HCEC 1CT (cell line): ENCODE measurements around the gene PUDP.

Source experiments
- DNase-seq: peaks from one replicate; pipeline ENCODE4 v3.0.0-alpha.2; 2017

The PUDP gene

DNA sequence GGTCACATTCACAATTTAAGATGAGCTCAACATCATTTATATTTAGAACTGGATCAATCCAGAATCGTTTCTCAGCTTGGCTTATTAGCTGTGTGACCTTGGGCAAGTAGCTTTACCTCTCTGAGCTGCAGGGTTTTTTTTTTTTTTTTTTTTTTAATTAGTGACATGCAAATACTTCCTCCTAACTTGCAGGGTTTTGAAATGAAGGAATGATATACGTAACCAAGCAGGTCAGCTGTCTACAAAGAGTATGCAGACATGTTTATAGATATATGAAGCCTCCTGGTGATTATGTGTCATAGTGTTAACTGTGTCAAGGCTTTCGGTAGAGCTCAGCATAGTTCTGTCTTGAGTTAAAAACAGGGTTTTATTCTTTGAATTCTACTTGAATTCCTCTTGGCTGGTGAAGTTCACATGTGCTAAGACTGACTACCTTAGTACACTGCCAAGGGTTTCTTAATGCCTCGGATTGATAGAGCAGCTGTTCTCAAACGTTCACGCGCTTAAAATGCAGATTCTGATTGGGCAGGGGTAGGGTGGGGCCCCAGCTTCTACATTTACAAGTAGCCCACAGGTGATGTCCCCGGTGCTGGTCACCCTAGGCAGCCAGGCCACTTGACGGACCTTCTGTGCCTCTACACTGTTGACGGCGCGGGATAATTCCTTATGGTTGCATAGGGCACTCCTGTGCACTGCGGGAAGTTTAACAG, 1.1 kb downstream of the PUDP start:
- peak; percentile 15 for DNase-seq

- no peak for DNase-seq
Observed at GRCh38 chrX:7146020-7146702, 1.8 kb downstream of the PUDP start.

DNA sequence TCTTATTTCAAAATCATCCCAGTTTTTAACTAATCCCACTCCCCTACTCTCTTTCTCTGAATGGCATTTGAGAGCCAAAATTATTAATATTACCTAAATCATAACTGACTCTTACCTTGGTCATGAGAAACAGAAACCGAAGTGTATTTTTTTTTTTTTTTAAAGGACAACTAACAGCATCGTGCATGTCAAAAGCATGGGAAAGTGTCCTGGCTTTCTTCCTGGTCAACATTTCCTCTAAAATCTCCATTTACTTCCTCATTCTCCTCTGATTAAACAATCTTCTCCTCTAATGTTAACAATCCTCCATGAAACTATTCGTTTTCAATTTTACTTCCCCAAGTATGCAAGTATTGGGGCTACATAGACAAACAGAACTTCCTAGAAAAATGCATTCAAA, 2.5 kb downstream of the PUDP start:
- peak; percentile 3 for DNase-seq

- no peak for DNase-seq
Observed at GRCh38 chrX:7143941-7144525, 3.9 kb downstream of the PUDP start.

- DNase-seq = no peak
Observed at GRCh38 chrX:7143076-7143475, 4.9 kb downstream of the PUDP start.

GRCh38 chrX:7139202-7140081, 8.5 kb downstream of the PUDP start:
- DNase-seq = peak; percentile 86

DNA sequence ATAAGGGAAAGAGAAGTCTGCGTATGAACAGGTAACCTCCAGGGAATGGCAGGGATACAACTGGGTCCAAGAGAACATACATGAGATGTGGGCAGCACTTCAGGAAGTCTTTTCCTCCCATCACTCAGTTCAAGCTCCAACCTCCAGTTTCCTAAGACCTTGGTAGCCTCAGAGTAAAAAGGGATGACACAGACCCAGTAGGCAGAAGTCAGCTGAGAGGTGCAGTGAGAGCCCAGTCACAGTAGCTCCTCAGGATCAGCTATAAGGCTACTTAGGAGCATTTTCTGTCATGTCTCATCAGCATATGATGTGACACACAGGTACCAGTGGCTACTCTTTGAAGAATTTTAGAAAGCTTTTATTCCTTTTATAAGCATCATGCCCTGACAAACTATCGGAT, 13.0 kb downstream of the PUDP start:
- no peak for DNase-seq

DNA sequence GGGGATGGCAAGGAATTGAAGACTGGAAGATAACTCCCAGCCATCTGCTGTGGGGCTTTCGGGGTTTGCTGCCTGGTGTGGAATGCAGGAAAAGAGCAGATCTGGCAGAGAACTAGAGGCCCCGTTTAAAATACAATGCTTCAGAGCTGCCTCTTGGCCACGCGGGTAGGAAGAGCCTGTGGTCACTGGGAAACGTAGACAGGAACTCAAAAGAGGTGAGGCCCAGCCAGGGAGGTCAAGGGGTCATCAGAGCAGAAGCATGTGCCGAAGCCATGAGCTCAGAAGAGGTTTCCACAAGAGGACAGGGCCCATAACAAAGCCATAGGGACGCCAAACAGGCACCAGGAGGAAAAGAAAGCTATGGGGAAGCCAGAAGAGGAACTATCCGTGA, 14.9 kb downstream of the PUDP start:
- DNase-seq = no peak

DNA sequence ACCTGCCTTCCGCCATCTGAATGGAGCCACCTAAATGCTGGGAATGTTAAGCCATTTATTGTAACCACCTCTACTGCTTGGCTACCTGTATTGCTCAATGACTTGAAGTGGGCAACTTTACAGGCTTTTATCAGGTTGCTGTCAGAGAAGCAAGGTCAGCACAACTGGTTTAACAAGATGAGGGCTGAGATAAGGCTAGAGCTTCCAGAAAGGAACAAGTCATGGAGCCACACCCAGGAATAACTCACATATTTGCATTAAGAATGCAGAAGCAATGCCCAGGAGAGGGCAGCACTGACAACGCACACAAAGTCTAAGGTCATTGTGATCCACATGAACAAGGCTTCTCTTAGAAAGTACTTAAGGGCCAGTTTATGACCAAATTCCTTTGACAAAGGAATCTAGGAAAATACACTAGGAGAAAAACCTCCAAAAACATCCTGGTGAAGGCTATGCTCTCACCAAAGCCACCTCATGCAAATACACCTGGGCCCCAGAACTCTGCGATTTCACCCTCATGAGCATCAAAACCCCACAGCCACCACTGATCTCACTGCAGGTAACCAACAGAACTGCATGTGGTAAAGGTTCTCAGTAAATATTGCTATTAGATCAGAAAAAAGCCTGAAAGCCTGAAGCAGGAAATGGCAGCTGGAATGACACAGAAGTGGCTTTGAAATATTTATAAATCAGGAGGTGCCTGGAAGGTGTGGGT, 15.5 kb downstream of the PUDP start:
- DNase-seq = peak; percentile 70

DNA sequence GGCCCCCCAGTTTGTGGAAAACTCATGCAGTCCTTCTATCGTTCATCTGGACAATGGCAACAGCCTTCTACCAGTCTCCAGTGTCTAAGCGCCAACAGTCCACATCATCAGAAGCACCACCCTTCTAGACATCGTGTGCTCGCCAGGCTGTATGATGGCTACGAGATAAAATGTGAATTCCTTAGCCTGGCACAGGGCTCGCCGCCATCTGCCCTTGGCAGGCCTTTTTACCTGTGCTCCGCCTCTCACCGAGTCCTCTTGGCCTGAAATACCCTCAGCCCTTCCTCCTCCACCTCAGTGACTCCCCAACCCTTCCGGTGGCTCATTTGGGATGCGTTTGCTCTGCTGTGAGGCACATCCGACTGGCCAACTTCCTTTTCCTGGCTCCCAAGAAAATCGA, 16.3 kb downstream of the PUDP start:
- DNase-seq = no peak

- peak; percentile 13 for DNase-seq
Observed at GRCh38 chrX:7127056-7127455, 20.9 kb downstream of the PUDP start.

DNA sequence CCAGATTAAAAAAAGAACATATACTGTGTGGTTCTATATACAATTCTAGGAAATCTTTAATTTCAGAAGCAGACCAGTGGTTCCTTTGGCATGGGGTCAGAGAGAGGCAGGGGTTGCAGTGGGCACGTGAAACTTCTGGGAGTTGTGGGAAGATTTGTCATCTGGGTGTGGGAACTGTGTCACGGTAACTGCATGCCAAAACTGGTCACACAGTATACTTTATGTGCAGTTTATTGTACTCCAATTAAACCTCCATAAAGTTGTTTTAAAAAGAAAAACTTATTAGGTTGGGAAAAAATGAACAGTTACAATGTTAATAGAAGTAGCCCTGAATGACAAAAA, 27.1 kb downstream of the PUDP start:
- no peak for DNase-seq

DNA sequence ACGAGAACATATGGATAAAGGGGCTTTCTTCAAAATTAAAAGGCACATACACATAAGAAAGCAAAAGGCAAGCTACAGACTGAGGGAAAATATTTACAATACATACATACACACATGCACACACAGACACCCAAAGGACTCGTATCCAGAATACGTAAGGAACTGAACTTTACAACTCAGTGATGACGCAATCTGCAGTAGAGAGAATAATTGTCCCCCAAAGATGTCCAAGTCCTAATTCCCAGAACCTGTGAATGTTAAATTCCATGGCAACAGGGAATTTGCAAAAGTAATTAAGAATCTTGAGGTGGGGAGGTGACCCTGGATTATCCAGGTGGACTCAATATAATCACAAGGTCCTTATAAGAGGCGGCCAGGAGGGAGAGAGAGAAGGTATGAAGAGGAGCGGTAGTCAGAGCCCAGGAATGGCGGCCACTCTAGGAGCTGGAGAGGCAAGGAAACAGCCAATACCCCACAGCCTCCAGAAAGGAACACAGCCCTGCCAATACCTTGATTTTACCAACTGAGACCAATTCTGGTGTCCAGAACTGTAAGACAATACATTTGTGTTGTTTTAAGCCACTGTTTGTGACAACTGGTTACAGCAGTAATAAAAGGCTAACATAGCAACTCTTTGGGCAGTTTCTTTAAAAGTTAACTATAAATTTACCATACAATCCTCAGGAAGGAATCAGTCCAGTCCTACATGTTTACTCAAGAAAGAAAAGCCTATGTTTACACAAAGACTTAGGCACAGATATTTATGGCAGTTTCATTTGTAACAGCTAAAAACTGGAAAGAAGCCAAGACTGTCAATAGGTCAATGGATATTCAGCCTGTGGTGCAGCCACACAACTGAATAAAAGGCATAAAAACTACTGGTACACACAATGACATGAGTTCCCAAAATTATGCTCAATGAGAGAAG, 27.7 kb downstream of the PUDP start:
- peak; percentile 65 for DNase-seq

DNA sequence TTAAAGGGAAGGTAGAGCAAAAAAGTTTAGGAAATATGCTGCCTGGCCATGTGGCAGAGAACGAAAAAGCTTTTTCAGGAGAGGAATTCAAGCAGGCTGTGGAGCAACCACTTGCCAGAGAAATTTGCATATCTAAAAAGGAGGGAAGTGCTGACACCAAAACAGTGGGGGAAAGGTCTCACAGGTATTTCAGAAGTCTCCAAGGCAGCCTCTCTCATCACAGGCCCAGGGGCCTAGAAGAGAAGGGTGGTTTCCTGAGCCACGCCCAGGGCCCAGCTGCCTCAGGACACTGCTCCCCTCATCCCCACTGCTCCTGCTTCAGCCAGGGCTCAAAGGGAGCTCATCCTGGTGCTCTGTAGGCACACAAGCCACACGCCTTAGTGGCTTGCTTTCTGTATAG, 30.4 kb downstream of the PUDP start:
- no peak for DNase-seq

GRCh38 chrX:7116081-7116480, 31.9 kb downstream of the PUDP start:
- DNase-seq = no peak

GRCh38 chrX:7115557-7115956, 32.4 kb downstream of the PUDP start:
- peak; percentile 40 for DNase-seq

DNA sequence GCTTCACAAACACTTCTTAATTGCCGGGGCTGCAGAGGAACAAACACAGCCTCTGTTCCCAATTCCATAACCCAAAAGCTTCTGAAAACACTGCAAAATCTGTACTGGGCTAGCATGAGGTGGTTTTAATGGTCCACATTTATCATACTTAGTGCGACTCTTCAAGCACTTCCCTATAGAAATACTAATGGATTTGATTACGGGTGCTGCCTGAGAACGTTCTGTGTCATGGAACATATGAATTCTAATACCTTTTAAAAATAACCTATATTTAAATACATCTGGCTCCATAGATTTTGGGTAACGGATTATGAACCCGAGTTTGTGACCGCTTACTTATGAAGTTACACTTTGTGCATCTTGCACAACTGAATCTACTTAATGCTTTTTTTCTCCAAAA, 35.9 kb downstream of the PUDP start:
- DNase-seq = no peak

- DNase-seq = no peak
Observed at GRCh38 chrX:7111518-7111917, 36.4 kb downstream of the PUDP start.

DNA sequence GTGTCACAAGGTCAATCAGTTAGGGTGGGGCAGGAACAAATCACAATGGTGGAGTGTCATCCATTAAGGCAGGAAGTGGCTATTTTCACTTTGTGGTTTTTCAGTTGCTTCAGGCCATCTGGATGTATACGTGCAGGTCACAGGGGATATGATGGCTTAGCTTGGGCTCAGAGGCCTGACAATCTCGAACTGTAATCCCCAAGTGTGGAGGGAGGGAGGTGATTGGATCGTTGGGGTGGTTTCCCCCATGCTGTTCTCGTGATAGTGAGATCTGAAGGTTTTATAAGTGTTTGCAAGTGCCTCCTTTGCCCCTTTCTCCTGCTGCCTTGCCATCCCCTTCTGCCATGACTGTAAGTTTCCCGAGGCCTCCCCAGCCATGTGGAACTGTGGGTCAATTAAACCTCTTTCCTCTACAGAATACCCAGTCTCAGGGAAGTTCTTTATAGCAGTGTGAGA, 37.1 kb downstream of the PUDP start:
- DNase-seq = peak; percentile 22

- no peak for DNase-seq
Observed at GRCh38 chrX:7109838-7110793, 37.8 kb downstream of the PUDP start.
